ENCODE data around the gene SERGEF.

The SERGEF gene

DNA sequence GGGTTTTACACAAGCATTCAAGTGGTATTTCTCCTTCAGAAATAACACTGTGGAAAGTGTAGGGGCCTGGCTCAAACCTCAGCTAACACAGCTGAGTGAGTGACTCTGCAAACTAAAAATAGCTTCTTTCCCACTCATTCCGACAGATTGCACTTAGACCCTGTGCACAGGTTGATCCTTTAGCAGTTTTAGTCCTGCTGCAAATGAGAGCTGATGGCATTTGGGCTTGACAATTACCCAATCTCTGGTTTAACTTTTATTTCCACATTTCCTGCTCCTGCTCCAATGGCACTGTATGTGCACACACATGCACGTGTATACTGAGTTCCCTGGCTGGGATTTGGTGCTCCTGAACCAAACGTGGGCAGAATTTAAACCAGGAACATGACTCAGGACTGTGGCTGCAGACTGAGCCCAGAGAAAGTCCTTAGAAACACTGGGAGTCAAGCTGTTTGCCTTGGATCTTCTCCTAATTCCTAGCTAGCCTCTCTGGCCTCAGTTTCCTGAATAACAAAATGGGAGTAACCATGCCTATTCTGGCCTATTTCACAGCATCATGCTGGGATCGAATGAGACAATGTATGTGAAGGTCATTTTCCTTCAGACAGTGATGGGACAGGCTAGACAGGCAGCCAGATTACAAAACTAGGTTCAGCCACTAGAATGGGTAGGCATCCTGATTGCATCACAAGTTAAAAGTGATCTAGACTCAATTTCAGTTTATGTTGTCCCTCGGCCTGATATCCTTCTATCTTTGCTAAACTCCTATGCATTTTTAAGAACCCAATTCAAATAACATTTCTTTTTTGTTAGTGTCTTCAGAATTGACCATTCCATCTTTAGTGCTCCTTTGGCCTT is 58.2 kb downstream of the SERGEF start:
- H3K4me3 ChIP-seq (ENCODE audit: low read depth, low read length), result no peak overlapping the region

DNA sequence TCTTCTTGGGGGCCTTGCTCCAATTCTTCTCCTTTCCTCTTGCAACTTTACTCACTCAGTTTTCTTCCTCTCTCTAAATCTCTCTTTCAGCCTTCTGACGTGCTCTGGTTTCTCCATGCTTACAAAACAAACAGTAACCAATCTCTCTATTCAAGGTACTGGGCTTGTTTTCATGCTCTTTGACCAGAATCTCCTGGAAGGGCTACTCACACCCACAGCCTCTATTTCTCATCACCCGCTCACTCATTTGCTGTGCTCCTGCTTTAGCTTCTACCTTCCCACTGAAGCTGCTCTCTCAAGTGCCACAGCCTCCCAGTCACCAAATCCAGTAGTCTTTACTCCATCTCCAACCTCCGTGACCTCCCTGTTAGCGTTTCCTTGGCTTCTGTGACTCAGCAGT is 60.4 kb downstream of the SERGEF start:
- no peak overlapping the region for H3K4me3 ChIP-seq (ENCODE audit: low read depth, low read length)

DNA sequence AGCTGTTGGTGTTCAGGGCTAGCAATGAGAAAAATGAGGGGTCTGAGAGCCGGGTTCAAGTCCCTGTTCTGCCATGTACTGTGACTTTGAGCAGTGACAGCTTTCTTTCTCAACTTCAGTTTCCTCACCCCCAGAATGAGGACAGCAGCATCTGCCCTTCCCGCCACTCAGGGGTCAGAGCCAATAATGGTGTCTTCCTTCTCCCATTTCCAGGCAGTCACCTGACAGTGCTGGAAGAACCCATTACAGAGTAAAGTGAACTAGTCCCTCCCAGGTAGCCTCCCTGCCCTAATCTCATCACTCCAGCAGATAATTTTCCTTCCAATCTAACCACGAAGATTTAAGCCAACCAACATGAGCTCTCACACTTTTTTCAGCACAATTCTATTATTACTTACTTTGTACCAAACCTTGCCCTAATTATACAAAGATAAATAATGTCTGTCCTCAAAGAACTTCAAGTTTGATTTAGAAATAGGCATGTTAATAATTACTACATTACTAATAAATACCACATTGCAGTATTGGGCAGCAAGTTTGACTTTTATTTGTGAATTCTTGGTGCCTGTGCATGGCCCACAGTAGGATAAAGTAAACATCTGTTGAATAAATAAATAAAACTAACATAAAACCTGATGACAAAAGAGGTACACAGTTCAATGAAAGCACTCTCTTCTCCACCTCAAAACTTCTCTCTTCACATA is 61.0 kb downstream of the SERGEF start:
- no peak overlapping the region for H3K4me3 ChIP-seq (ENCODE audit: low read depth, low read length)

DNA sequence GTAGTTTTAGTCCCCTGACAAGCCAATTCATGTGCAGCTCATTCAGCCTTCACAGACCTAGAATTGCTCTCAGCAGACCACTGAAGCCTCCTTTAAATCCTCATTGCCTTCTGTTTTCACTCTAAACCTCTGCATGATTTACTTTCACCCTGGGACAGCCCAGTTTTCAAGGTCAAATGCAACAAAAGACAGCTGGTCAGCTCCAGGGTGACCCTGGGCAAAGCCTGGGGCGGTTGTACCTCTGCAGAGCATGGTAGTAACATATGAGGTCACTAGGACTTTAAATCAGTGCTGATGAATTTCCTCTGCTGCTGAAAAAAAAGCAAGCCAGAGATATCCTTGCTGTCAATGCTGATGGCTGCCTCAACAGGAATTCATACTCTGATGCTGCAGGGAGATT is 62.2 kb downstream of the SERGEF start:
- H3K4me3 ChIP-seq (ENCODE audit: low read depth, low read length), result no peak overlapping the region

DNA sequence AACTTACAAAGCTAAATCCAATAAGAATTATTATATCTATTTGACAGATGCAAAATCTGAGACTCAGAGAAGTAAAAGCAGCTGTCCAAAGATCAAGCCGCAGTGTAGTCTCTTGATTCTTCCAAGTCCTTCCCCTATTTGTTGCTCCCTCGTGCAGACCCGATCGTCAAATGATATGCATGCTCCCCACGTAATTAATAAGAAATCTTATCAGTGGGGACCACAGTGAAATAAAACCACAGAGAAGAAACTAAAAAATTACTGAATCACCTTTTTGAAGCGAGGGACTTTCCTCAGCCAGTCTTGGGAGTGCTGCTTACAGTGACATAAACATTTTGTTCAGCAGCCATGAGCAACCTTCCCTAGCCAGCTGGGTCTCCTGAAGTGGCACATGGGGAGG is 64.6 kb downstream of the SERGEF start:
- H3K4me3 ChIP-seq (ENCODE audit: low read depth, low read length), result no peak overlapping the region

DNA sequence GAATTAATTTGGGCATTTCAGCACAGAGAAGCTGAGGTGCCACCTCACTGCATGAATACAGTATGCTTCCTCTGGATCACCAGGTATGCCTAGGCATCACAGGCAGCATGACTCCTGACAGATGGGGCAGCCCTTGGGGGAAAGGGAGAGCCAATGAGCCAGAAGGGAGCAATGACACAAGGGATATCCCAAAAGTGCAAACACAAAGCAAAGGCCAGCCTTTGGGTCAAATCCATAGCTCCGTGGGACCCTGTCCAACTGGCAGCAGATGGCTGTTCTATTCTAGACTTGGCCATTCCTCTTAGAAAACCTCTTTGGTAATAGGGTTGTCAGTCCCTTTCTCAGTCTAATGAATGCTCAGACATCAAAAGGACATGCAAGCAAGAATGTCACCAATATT is 73.3 kb downstream of the SERGEF start:
- H3K4me3 ChIP-seq (ENCODE audit: low read depth, low read length), result no peak overlapping the region

DNA sequence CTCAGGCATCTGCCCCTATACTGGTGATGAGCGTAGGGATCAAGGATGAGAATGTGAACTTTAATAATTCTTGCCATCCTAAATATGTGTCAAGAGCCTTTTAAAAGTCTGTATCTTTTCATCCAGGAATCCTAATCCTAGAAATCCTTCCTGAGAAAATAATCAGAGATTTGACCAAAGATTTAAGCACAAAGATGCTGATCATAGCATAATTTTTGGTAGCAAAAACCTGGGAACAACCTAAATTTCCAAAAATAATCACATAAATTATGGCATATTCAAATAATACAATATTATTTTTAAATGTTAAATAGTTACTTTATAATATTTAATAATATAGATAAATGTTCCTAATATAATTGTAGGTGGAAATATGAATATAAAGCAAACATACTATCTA is 76.1 kb downstream of the SERGEF start:
- no peak overlapping the region for H3K4me3 ChIP-seq (ENCODE audit: low read depth, low read length)

DNA sequence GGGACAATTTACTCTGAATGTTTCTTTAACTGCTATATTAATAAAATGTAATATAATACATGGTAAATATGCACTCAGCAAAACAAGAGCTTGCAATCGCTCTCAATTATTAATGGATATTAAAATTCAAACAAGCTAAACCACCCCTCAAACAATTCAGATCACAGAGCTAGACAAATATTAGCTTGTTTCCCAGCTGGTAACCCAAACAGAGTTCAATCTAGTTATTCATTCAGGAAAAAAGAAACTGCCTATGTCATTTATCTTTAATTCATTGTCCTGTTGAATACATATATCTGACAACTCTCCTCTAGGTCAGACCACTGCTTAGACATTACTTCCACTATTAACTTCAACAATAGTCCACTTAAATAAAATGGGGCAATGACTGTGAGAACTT is 78.7 kb downstream of the SERGEF start:
- H3K4me3 ChIP-seq (ENCODE audit: low read depth, low read length), result no peak overlapping the region

DNA sequence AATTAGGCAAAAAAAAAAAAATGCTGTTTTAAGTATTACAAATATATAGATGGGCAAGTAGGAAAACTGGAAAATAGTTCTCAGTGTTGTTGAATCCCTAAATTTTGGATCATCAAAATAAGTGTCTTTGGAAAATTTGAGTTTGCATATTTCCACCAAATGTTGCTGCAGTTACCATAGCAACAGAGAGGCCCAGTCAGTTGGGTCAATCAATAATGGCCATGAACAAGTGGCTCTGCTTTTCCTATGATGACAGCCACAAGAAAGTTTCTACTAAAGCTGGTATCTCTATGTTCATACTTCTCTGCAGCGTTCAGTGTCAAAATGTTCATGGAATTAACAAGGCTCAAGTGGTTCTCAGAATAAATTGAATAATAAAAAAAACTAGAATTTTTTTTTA is 79.1 kb downstream of the SERGEF start:
- no peak overlapping the region for H3K4me3 ChIP-seq (ENCODE audit: low read depth, low read length)

DNA sequence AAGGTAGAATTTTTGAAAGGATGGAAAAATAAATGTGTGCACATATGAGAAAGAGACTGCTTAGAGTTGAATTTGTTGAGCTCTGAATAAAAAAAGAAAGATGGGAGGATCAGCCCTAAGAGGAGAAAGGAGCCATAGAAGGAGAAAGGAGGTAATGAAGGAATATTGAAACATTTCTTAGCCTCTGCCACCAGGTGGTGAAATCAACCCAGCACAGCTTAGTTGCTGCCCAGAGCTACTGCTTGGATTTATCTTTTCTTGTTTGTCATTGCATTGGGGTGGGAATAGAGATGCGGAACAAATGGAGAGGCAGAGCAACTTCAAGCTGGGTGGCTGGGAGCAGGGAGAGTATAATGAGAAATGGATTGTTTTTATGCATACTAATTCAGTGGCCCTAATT is 80.4 kb downstream of the SERGEF start:
- H3K4me3 ChIP-seq (ENCODE audit: low read depth, low read length), result no peak overlapping the region

DNA sequence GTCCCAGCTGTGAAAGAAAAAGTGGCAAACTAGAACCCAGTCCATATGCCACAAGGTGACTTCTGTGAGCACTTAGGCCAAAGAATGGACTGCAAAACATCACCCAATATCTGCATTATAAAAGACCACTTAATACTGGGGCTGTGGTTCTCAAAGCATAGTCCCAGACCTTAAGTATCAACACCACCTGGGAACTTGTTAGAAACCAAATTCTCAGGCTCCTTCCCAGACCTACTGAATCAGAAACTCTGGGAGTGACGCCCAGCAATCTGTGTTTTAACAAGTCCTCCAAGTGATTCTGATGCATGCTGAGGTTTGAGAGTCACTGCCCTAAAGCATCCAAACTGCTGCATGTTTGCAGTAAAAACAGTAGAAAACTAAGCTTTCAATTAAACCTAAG is 81.3 kb downstream of the SERGEF start:
- no peak overlapping the region for H3K4me3 ChIP-seq (ENCODE audit: low read depth, low read length)

DNA sequence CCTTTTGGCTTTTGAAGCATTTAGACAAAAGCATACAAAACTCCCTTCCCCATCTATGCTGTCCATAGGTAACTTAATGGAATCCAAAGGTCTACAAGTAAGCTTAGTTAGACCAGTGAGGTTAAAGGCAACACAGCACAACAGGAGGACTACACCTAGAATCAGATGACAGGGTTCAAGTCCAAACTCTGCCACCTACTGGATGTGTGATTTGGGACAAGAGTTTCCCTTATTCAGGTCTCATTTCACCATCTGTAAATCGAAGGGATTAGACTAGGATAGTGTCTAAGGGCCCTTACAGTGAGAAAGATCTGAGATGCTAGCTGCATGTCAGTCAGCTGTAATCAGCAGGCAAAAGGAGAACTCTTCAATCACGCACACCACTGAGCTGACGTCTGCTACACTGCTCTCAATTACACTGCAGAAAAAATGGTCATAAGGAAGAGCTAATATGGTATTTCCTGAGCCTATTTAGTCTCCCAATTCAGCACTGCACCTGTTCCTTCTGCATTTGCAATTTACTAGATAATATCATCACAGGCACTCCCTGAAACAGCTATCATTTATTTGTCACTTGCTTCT is 82.2 kb downstream of the SERGEF start:
- no peak overlapping the region for H3K4me3 ChIP-seq (ENCODE audit: low read depth, low read length)

DNA sequence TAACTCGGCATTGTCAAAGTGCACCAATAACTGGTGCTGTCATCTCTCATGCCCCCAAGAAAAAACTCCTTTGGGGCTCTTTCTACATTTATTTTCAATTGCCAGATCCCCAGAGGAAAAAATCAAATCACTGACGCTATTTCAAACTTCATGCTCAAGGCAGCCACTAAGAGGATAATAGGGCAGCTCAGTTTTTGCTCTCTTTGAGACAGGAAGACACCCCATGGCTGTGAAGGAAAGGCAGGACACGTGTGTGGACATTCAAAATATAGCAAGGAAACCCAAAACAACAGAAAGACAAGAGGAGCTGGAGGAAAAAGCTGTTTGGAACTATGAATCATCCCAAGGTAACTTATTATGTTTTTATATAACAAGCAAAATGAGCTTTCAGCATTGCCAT is 83.7 kb downstream of the SERGEF start:
- no peak overlapping the region for H3K4me3 ChIP-seq (ENCODE audit: low read depth, low read length)

DNA sequence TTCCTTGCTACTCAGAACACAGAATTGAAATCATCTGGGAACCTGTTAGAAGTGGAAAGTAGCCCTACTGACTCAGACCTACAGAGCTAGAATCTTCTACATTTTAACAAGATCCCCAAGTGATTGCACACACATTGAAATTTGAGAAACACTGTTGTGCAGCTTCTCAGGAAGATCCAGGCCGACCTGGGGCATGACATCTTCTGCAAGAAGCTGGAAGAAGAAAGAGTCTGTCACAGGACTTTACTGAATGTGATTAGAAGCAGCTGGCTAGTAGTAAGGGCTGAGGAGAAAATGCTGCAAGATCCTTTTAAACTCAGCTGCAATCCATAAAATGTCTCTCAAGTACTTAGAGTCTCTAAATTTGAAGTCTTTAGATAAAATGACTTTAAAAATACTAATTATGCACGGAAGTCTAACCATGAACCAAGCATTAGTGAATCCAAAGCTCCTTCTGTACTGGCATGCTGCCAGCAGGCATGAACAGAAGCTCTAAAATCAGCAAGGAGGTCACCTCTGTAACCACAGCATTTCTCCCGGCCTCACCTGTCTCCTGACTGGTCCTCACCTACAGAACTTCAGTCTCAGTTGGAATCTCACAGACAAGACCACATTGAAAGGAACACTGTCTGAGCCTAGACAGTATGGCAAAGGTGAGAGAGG is 85.0 kb downstream of the SERGEF start:
- H3K4me3 ChIP-seq (ENCODE audit: low read depth, low read length), result no peak overlapping the region

DNA sequence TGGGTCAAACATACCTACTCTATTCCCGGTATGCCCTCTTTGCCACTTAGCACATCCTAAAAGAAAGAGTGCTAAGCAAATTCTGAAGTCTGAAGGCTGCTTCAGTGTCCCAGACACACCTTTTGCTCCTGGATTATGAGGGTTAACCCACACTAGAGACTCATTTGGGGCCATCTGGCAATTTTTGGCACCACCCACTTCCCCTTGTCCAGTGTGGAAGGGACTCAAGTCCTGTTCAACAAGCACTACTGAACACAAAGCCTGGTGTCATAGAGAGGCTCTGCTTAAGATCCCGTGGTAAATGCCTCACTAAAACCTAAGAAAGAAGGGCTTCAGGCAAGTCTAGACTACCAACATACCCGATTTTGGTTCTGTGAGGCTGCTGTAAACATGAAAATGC is 85.8 kb downstream of the SERGEF start:
- H3K4me3 ChIP-seq (ENCODE audit: low read depth, low read length), result no peak overlapping the region

DNA sequence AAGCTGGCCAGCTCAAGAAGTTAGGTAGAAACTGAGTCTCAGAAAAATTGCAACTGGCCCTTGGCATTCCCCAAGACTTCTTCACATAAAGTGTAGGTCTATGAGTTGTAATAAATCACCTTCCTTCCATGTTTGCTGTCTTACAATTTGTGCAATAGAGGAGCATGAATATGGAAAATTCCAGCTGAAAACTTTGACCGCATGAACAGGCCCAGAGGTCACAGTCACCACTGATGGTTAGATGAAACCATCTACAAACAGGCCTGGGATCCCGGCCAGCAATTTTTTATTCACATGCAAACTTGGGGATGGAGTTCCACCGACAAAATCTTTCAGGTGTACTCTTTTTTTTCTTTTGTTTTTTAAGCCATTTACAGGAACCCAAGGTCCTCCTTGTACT is 88.1 kb downstream of the SERGEF start:
- H3K4me3 ChIP-seq (ENCODE audit: low read depth, low read length), result no peak overlapping the region

DNA sequence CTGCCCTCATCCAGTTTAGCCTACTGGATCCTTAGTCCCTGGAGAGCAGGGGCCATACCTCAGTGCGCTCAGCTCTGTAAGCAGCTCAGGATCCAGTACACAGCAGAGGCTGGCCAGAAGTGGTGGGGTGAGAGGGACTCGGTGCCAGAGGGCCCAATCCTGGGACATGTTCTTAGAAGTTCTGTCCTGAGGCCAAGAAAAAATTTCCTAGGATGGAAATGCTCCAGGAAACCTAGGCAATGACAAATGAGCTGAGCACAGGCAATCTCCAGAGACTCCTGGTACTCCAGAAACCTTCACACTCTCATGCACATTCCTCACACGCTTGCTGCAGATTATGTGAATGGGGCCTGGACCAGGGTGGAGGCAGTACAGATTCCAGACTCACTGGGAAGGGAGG is 89.6 kb downstream of the SERGEF start:
- H3K4me3 ChIP-seq (ENCODE audit: low read depth, low read length), result no peak overlapping the region

DNA sequence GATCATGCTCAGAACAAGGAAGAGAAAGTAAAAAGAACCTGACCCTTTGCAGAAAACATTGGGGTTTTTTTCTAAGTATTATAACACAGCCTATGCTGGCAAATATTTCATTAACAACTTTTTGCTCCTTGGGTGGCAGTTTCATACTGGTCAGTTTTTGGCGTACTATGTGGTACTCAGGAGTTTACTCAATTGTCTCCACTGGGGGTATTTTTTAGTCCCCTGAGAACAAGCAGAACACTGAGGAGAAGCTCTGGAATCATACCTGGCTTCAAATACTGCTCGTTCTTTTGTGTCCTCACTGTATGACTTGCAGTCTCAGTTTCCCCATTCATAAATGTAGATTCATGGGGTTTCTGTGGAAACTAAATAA is 90.4 kb downstream of the SERGEF start:
- H3K4me3 ChIP-seq (ENCODE audit: low read depth, low read length), result no peak overlapping the region

DNA sequence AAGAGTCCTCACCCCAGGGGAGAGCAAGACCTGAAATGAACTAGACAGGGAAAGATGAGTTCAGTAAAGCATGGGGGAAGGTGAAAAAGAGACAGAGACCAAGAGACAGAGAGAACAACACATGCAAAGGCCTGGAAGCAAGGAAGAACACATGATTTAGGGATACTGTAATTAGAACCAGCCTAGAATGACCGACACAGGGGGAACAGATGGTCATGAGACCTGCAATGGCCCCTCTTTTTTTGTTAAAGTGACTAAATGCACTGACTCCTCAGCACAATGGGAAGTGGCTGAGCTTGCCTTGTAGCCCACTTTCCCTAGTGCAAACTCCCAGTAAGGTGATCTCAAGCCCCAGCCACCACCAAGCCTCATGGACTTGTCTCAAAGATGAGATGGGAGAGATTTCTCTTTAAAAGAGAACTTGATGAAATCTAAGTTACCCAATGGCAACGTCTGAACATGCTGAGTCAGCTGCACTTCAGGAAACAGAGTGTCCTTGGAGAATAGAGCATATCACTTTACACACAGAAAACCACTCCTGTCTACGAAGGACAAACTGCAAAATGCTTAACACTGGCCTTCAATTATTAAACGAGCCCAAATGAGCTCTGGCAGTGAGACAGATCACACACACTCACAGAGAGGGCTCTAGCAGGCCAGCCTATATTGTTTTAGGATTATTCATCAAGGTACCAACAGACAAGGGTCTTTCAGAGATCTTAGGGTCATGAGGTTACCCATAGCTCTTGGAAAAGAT is 91.0 kb downstream of the SERGEF start:
- H3K4me3 ChIP-seq (ENCODE audit: low read depth, low read length), result no peak overlapping the region

DNA sequence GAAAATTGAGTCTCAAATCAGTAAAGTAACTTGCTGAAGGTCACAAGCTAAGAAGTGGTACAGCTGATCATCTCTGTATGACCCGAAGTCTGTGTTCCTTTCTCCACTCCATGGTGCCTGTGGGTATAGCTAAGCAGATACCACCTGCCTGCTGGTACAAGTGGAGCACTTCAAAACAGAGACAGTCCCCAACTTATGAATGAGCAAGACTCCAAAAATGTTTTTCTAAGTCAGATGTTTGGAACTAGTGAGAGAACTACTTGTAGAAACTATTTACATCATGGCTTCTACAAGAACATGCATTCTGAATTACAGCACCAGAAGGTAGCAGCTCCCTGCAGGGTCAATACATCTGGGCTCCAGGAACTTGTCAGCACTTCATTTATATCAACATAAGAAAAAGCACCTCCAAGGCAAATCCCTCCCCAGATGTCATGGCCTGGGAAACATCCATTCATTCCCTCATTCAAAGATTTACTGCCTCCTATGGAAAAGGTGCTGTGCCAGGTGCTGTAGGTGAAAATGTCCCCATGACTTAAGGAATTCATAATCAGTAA is 94.7 kb downstream of the SERGEF start:
- H3K4me3 ChIP-seq (ENCODE audit: low read depth, low read length), result no peak overlapping the region

DNA sequence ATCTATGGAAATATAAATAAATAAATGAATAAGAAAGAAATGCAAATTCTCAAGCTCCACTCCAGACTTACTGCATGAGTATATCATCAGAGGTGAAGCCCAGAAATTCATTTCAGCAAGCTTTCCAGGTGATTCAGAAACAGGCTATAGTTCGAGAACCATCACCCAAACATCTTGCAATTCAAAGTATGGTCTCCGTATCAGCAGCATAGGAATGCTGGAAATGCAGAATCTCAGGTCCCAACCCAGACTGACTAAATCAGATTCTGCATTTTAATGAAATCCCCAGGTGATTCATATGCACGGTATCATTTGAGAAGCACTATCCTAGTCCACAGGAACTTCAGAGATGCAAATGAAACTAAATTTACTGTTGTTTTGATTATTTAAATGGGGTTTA is 95.3 kb downstream of the SERGEF start:
- H3K4me3 ChIP-seq (ENCODE audit: low read depth, low read length), result no peak overlapping the region

Data from iPS-11a (cell line).